K562 (cell line): Measurements from ENCODE around the gene CLDN5. TPM values are rescaled to one million over a fixed set of nuclear protein-coding genes. Genes with fewer than 3 reads are reported as not detected.

ENCODE experiments used
- CHD2 ChIP-seq: IDR thresholded peaks from 2 replicates; pipeline ENCODE4 v1.6.1; 2011; ENCODE audit warnings: low read depth, low read length
- CTBP1 ChIP-seq: fragments of 450-650 bp; IDR thresholded peaks from 2 replicates; pipeline ENCODE4 v1.6.1; 2016; ENCODE audit warnings: borderline replicate concordance
- E2F3 ChIP-seq: fragments of 250-450 bp; sonication (Bioruptor Pico); IDR thresholded peaks from 2 replicates; pipeline ENCODE4 v1.4.0; 2020; ENCODE audit warnings: mild to moderate bottlenecking
- EP300 ChIP-seq: IDR thresholded peaks from 2 replicates; pipeline ENCODE4 v1.6.1; 2012; ENCODE audit warnings: low read length, improper control_type of control experiment
- GATAD2B ChIP-seq: fragments of 450-650 bp; IDR thresholded peaks from 2 replicates; pipeline ENCODE4 v1.6.1; 2017; ENCODE audit warnings: mild to moderate bottlenecking, borderline replicate concordance
- GTF2F1 ChIP-seq: IDR thresholded peaks from 2 replicates; pipeline ENCODE4 v1.6.1; 2011; ENCODE audit warnings: low read depth, low read length, improper control_type of control experiment
- HMGXB4 ChIP-seq: sonication (generic); formaldehyde crosslinking; IDR thresholded peaks from 2 replicates; pipeline ENCODE4 v1.8.1; 2023; ENCODE audit warnings: mild to moderate bottlenecking, missing genetic modification reagents
- JUNB ChIP-seq: fragments of 450-650 bp; formaldehyde crosslinking; conservative IDR thresholded peaks from 2 replicates; pipeline ENCODE4 v1.4.0; 2020; ENCODE audit warnings: mild to moderate bottlenecking
- KLF13 ChIP-seq: fragments of 450-650 bp; IDR thresholded peaks from 2 replicates; pipeline ENCODE4 v1.6.1; 2016; ENCODE audit warnings: missing genetic modification characterization, low read depth, mild to moderate bottlenecking, missing compliant biosample characterization, moderate library complexity, borderline replicate concordance
- PATZ1 ChIP-seq: fragments of 250-450 bp; sonication (Bioruptor Pico); IDR thresholded peaks from 2 replicates; pipeline ENCODE4 v1.5.0; 2020; ENCODE audit warnings: mild to moderate bottlenecking, borderline replicate concordance
- PURB ChIP-seq: sonication (generic); formaldehyde crosslinking; IDR thresholded peaks from 2 replicates; pipeline ENCODE4 v1.9.0; 2021; ENCODE audit warnings: low read depth, mild to moderate bottlenecking, missing genetic modification reagents
- RBBP5 ChIP-seq: fragments of 200-600 bp; sonication (generic); IDR thresholded peaks from 2 replicates; pipeline ENCODE4 v1.6.1; 2012; ENCODE audit warnings: borderline replicate concordance, mild to moderate bottlenecking, low read length, control low read depth, inconsistent platforms; ENCODE audit not compliant: insufficient read depth, poor library complexity, severe bottlenecking
- RBM15 ChIP-seq: fragments of 200-400 bp; formaldehyde crosslinking; IDR thresholded peaks from 2 replicates; pipeline ENCODE4 v1.6.1; 2018; ENCODE audit warnings: mild to moderate bottlenecking, low read length, moderate library complexity; ENCODE audit not compliant: insufficient read depth
- RBM22 ChIP-seq: fragments of 200-400 bp; formaldehyde crosslinking; IDR thresholded peaks from 2 replicates; pipeline ENCODE4 v1.6.1; 2018; ENCODE audit warnings: low read length, low read depth; ENCODE audit not compliant: poor library complexity, severe bottlenecking
- TSC22D4 ChIP-seq: fragments of 450-650 bp; IDR thresholded peaks from 2 replicates; pipeline ENCODE4 v1.6.1; 2016; ENCODE audit warnings: missing genetic modification characterization, missing biosample characterization, control low read depth
- ZBTB17 ChIP-seq: fragments of 450-650 bp; formaldehyde crosslinking; IDR thresholded peaks from 2 replicates; pipeline ENCODE4 v1.4.0; 2020; ENCODE audit warnings: mild to moderate bottlenecking
- ZBTB2 ChIP-seq: fragments of 450-650 bp; IDR thresholded peaks from 2 replicates; pipeline ENCODE4 v1.6.1; 2016; ENCODE audit warnings: antibody characterized with exemption
- ZNF12 ChIP-seq: sonication (generic); formaldehyde crosslinking; IDR thresholded peaks from 2 replicates; pipeline ENCODE4 v1.4.0; 2020; ENCODE audit warnings: mild to moderate bottlenecking, missing genetic modification reagents
- ZNF133 ChIP-seq: fragments of 250-450 bp; sonication (Bioruptor Pico); IDR thresholded peaks from 2 replicates; pipeline ENCODE4 v1.4.0; 2020; ENCODE audit warnings: mild to moderate bottlenecking
- ZNF311 ChIP-seq: fragments of 250-450 bp; sonication (Bioruptor Pico); IDR thresholded peaks from 2 replicates; pipeline ENCODE4 v1.4.0; 2020; ENCODE audit warnings: mild to moderate bottlenecking, moderate library complexity
- polyA plus RNA-seq, 8 experiments: library from polyadenylated mRNA; depleted of rRNA in 4 of 8; stranded (reverse) in 5 of 8; unstranded in 3 of 8; fragments of >200 nt; fragmentation: Nextera tagmentation in 2 of 8; fragmentation: Illumina TruSeq in 1 of 8; extraction: Ambion mirVana in 2 of 8; extraction: Trizol in 1 of 8; gene quantifications; 2 replicates each; pipeline versions ENCODE4 v1.2.1 to v1.2.3, GENCODE V29; 2011 to 2014; ENCODE audit warnings: inconsistent platforms in 1 of 8, missing spikeins in 1 of 8
- total RNA-seq, 7 experiments: library from RNA; depleted of rRNA in 6 of 7; stranded (reverse); fragments of >200 nt in 6 of 7; fragmentation: Illumina TruSeq in 2 of 7; extraction: Trizol in 2 of 7; gene quantifications; 2 replicates each; pipeline versions ENCODE4 v1.2.1 to v1.2.3, GENCODE V29; 2011 to 2021; ENCODE audit warnings: low replicate concordance in 1 of 7
- TF ChIP-seq, protein P1 (sequence below): sonication (generic); formaldehyde crosslinking; IDR thresholded peaks from 2 replicates; pipeline ENCODE4 v1.8.1; 2023; ENCODE audit warnings: mild to moderate bottlenecking, missing genetic modification reagents, moderate library complexity
- TF ChIP-seq, protein P2 (sequence below): sonication (generic); formaldehyde crosslinking; IDR thresholded peaks from 2 replicates; pipeline ENCODE4 v1.8.0; 2022; ENCODE audit warnings: mild to moderate bottlenecking, low read depth, missing genetic modification reagents

CLDN5 gene
- total and polyA plus RNA-seq, 9 of the 15 experiments (the other 6 are each of a cell fraction or from before 2014, with no cell fraction given) = 0.20 TPM; not detected in 8

- TF ChIP-seq GATAD2B = no peak
- 0 out of 2 replicates have a peak, but pooled peaks have one; percentile 81 for TF ChIP-seq HMGXB4 (CRISPR knock-in tag)
- no peak for TF ChIP-seq PURB (CRISPR knock-in tag)
- peak; percentile 95 for TF ChIP-seq RBM22
- TF ChIP-seq GTF2F1 = 0 out of 2 replicates have a peak, but pooled peaks have one; percentile 74
- no peak for TF ChIP-seq CHD2
- TF ChIP-seq EP300 = peak; percentile 71
- TF ChIP-seq JUNB (CRISPR knock-in tag) = no peak
- TF ChIP-seq RBM15 = no peak
- no peak for TF ChIP-seq ZBTB17 (CRISPR knock-in tag)
- no peak; the same call in 1 of the 2 replicates for TF ChIP-seq ZNF133 (CRISPR knock-in tag)
- no peak for TF ChIP-seq ZBTB2
- no peak; the same call in 1 of the 2 replicates for TF ChIP-seq KLF13 (tag)
- no peak for TF ChIP-seq TSC22D4 (tag)
- TF ChIP-seq, protein P1, sequence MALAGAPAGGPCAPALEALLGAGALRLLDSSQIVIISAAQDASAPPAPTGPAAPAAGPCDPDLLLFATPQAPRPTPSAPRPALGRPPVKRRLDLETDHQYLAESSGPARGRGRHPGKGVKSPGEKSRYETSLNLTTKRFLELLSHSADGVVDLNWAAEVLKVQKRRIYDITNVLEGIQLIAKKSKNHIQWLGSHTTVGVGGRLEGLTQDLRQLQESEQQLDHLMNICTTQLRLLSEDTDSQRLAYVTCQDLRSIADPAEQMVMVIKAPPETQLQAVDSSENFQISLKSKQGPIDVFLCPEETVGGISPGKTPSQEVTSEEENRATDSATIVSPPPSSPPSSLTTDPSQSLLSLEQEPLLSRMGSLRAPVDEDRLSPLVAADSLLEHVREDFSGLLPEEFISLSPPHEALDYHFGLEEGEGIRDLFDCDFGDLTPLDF (CRISPR knock-in tag) = no peak
- no peak for TF ChIP-seq CTBP1
- TF ChIP-seq, protein P2, sequence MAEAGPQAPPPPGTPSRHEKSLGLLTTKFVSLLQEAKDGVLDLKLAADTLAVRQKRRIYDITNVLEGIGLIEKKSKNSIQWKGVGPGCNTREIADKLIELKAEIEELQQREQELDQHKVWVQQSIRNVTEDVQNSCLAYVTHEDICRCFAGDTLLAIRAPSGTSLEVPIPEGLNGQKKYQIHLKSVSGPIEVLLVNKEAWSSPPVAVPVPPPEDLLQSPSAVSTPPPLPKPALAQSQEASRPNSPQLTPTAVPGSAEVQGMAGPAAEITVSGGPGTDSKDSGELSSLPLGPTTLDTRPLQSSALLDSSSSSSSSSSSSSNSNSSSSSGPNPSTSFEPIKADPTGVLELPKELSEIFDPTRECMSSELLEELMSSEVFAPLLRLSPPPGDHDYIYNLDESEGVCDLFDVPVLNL (CRISPR knock-in tag) = no peak
- no peak for TF ChIP-seq PATZ1 (CRISPR knock-in tag)
- no peak for TF ChIP-seq ZNF311
- no peak for TF ChIP-seq ZNF12
- TF ChIP-seq E2F3 = 0 out of 2 replicates have a peak, but pooled peaks have one; percentile 6
- TF ChIP-seq RBBP5 = peak; percentile 99
Observed at GRCh38 chr22:19478901-19479354, 45.3 kb downstream of the CLDN5 start, which contains the start of gene UFD1 (continued).
